Lower leg skin (tissue), 3 donors: ENCODE results near the gene RAD21L1.

Source experiments
- CTCF ChIP-seq, 3 donors: fragments of 450-650 bp; IDR thresholded peaks; one replicate each; pipeline ENCODE4 v1.5.1; 2016; ENCODE audit warnings: antibody characterized with exemption in 3 of 3, mild to moderate bottlenecking in 3 of 3, moderate library complexity in 2 of 3
- POLR2A ChIP-seq, 2 donors: fragments of 450-650 bp; IDR thresholded peaks; one replicate each; pipeline ENCODE4 v1.6.1; 2016 to 2017; ENCODE audit warnings: antibody characterized with exemption in 2 of 2, mild to moderate bottlenecking in 1 of 2, moderate library complexity in 1 of 2

- no peak for TF ChIP-seq CTCF (IDR thresholded peaks at IDR 0.05)
- no peak for TF ChIP-seq POLR2A (IDR thresholded peaks at IDR 0.05)
Measured at GRCh38 chr20:1247689-1248088, 21.8 kb downstream of the RAD21L1 start.
